ENCODE data around the gene FBXO27. TPM values are rescaled to one million over a fixed set of nuclear protein-coding genes. Genes with fewer than 3 reads are reported as not detected.
A peak's percentile ranks its signal among the peaks of the same experiment; 100 is the strongest.

FBXO27 gene
- polyA plus RNA-seq, 2 of the 4 experiments (the other 2 are of a cell fraction): 15.2 to 17.5 TPM

GRCh38 chr19:39009001-39009400, 23.3 kb downstream of the FBXO27 start:
- ChIA-PET POLR2A (no interaction called here), CTCF (interaction anchor here (0.8 to 3.5 kb wide), 5 partner anchors 13 to 46 kb away, joined by 3 to 31 read pairs (median 3); partner anchors contain the start of gene FBXO17)
- Histone ChIP-seq H3K9me3 (peaks cover 10% of the 10 kb centered on the region; the same call in 2 of the 3 replicates), H3K27ac (no peak overlapping the region), H3K4me2 (no peak overlapping the region), H3K4me1 (no peaks in the 10 kb centered on the region), H3K4me3 (no peak overlapping the region)
- TF ChIP-seq MAFK (IDR thresholded peaks at IDR 0.05; ENCODE audit: partially characterized antibody): peak; percentile 25
- TF ChIP-seq REST (IDR thresholded peaks at IDR 0.05): no peak
- 54% methylated on average over 6 of the region's 6 CpGs for WGBS (ENCODE audit: missing lambda C conversion rate)
- FAIRE-seq: peak; percentile 92
- no peak for ATAC-seq
- no peak for DNase-seq (ENCODE audit: low read depth in 1 of 2, low spot score in 1 of 2)

- ChIA-PET POLR2A (no interaction called here), CTCF (interaction anchor here (1.3 to 3.5 kb wide), 3 partner anchors 11 to 46 kb away, joined by 3 to 11 read pairs (median 4); no protein-coding TSS in a partner anchor)
- ATAC-seq: no peak
Observed at GRCh38 chr19:39008137-39008536, 24.2 kb downstream of the FBXO27 start.

More at GRCh38 chr19:39008137-39008536, 24.2 kb downstream of the FBXO27 start:
- WGBS (ENCODE audit: missing lambda C conversion rate): 83% methylated on average over 6 of the region's 6 CpGs
- no peak for TF ChIP-seq TFCP2L1 (CRISPR knock-in tag; IDR thresholded peaks at IDR 0.05)
- TF ChIP-seq CBX2 (IDR thresholded peaks at IDR 0.05; ENCODE audit: borderline replicate concordance, low read depth): no peak
- no peak for TF ChIP-seq POLR2AphosphoS2 (conservative IDR thresholded peaks at IDR 0.05; ENCODE audit: low read length)
- no peak for TF ChIP-seq EHMT2 (IDR thresholded peaks at IDR 0.05; ENCODE audit: low read depth)
- TF ChIP-seq RFX5 (IDR thresholded peaks at IDR 0.05): no peak
- TF ChIP-seq CBX8 (IDR thresholded peaks at IDR 0.05): no peak
- TF ChIP-seq ESRRA (IDR thresholded peaks at IDR 0.05; ENCODE audit: borderline replicate concordance, low read length): no peak
- no peak for TF ChIP-seq HES2 (IDR thresholded peaks at IDR 0.05)
- no peak for TF ChIP-seq ZC3H11A (IDR thresholded peaks at IDR 0.05)
- no peak for TF ChIP-seq REST (IDR thresholded peaks at IDR 0.05)
- no peak for TF ChIP-seq HDAC2 (IDR thresholded peaks at IDR 0.05)
- no peak for TF ChIP-seq MAZ (IDR thresholded peaks at IDR 0.05; ENCODE audit: borderline replicate concordance, low read depth, low read length)
- no peak for TF ChIP-seq FOSL2 (IDR thresholded peaks at IDR 0.05)
- TF ChIP-seq FOSL2 (CRISPR knock-in tag; IDR thresholded peaks at IDR 0.05): no peak
- no peak for TF ChIP-seq KDM1A (IDR thresholded peaks at IDR 0.05; ENCODE audit: low read depth)
- no peak for TF ChIP-seq EP300 (IDR thresholded peaks at IDR 0.05)
- no peak for TF ChIP-seq HOXB5 (CRISPR knock-in tag; IDR thresholded peaks at IDR 0.05)
- Histone ChIP-seq H3K27ac (no peak overlapping the region), H3K4me3 (no peak overlapping the region), H3K9me3 (peaks cover 10% of the 10 kb centered on the region; the same call in 2 of the 3 replicates), H3K4me2 (no peak overlapping the region), H3K4me1 (no peaks in the 10 kb centered on the region)
- FAIRE-seq: no peak
- DNase-seq (ENCODE audit: low read depth in 1 of 2, low spot score in 1 of 2): no peak
